Hematopoietic multipotent progenitor cell treated with erythropoietin and hydrocortisone succinate and interleukin-3 and kit ligand, for 6 days (in vitro differentiated cells): ENCODE results near the gene ZNF506.
"Not testable (repeated sequence)": the region's sequence is repeated elsewhere in the genome, so short reads cannot be mapped to it uniquely, and the experiment has no call there.

Experiments used
- DNase-seq: peaks from one replicate; pipeline ENCODE4 v3.0.0-alpha.2; 2015

Gene ZNF506

GRCh38 chr19:19743921-19744320 is 77.6 kb downstream of the ZNF506 start:
- DNase-seq: not testable (repeated sequence)

- DNase-seq: no peak
These were observed 78.4 kb downstream of the ZNF506 start for GRCh38 chr19:19743176-19743575.

GRCh38 chr19:19742773-19743172 is 78.8 kb downstream of the ZNF506 start:
- no peak for DNase-seq
